Measurements from ENCODE around the gene CEP89. TPM values are rescaled to one million over a fixed set of nuclear protein-coding genes. Genes with fewer than 3 reads are reported as not detected.
A peak's percentile ranks its signal among the peaks of the same experiment; 100 is the strongest.
"Not testable (repeated sequence)": the region's sequence is repeated elsewhere in the genome, so short reads cannot be mapped to it uniquely, and the experiment has no call there.

CEP89 gene
- total RNA-seq: 8.3 TPM

- peak; percentile 99 for ATAC-seq
Measured at GRCh38 chr19:32971715-32972540, at the start of gene CEP89, which contains the start of gene FAAP24. CEP89 (minus strand) TSS chr19:32971958; CDS start chr19:32971874, 84 bp downstream. FAAP24 (plus strand) TSS chr19:32972242; CDS start chr19:32973197, 955 bp downstream.

GRCh38 chr19:33010891-33011290 is 39.1 kb upstream of the CEP89 start:
- ATAC-seq: not testable (repeated sequence)

- ATAC-seq: no peak
Measured at GRCh38 chr19:33008738-33009137, 37.0 kb upstream of the CEP89 start.

- peak; percentile 36 for ATAC-seq
Measured at GRCh38 chr19:33005440-33005839, 33.7 kb upstream of the CEP89 start.

GRCh38 chr19:33003424-33004024 is 31.8 kb upstream of the CEP89 start:
- ATAC-seq: not testable (repeated sequence)

- ATAC-seq: peak; percentile 11
Measured at GRCh38 chr19:33002126-33002865, 30.5 kb upstream of the CEP89 start.

GRCh38 chr19:33000910-33001309 is 29.2 kb upstream of the CEP89 start:
- ATAC-seq: no peak

GRCh38 chr19:33000510-33000909 is 28.8 kb upstream of the CEP89 start:
- no peak for ATAC-seq

GRCh38 chr19:32998722-32999121 is 27.0 kb upstream of the CEP89 start:
- no peak for ATAC-seq

GRCh38 chr19:32997716-32998355 is 26.1 kb upstream of the CEP89 start:
- ATAC-seq: no peak

- ATAC-seq: not testable (repeated sequence)
Measured at GRCh38 chr19:32997061-32997464, 25.3 kb upstream of the CEP89 start.

GRCh38 chr19:32995966-32996365 is 24.2 kb upstream of the CEP89 start:
- ATAC-seq: not testable (repeated sequence)

- no peak for ATAC-seq
Measured at GRCh38 chr19:32988724-32989123, 17.0 kb upstream of the CEP89 start.

- not testable (repeated sequence) for ATAC-seq
Measured at GRCh38 chr19:32988254-32988653, 16.5 kb upstream of the CEP89 start.

GRCh38 chr19:32982488-32982887 is 10.7 kb upstream of the CEP89 start:
- not testable (repeated sequence) for ATAC-seq

- not testable (repeated sequence) for ATAC-seq
Measured at GRCh38 chr19:32979807-32980206, 8.0 kb upstream of the CEP89 start.

GRCh38 chr19:32977813-32978212 is 6.1 kb upstream of the CEP89 start:
- ATAC-seq: not testable (repeated sequence)

- no peak for ATAC-seq
Measured at GRCh38 chr19:32977280-32977679, 5.5 kb upstream of the CEP89 start.

- ATAC-seq: no peak
Measured at GRCh38 chr19:32976223-32976805, 4.6 kb upstream of the CEP89 start.

GRCh38 chr19:32971012-32971595 is 654 bp downstream of the CEP89 start:
- ATAC-seq: no peak

GRCh38 chr19:32969549-32969948 is 2.2 kb downstream of the CEP89 start:
- ATAC-seq: no peak

- no peak for ATAC-seq
Measured at GRCh38 chr19:32966750-32967149, 5.0 kb downstream of the CEP89 start.
